ENCODE results near the gene FAM236C. TPM values are rescaled to one million over a fixed set of nuclear protein-coding genes. Genes with fewer than 3 reads are reported as not detected.
"Not testable (repeated sequence)": the region's sequence is repeated elsewhere in the genome, so short reads cannot be mapped to it uniquely, and the experiment has no call there.

Gene FAM236C
- total RNA-seq, result not detected

- WGBS, result no CpG with 5 or more reads among the region's 13 CpGs
- H3K27ac ChIP-seq (replicated peaks in 1 of 4); H3K4me1 ChIP-seq; intact Hi-C loops (cut with DNase I); H3K4me3 ChIP-seq; H3K36me3 ChIP-seq; H3K9me3 ChIP-seq; H3K27me3 ChIP-seq; DNase-seq (ENCODE audit: extremely low spot score): not testable (repeated sequence)
These were observed at the start of gene FAM236C for GRCh38 chrX:72912315-72912714. FAM236C (plus strand) TSS chrX:72912615; CDS start chrX:72912715, 100 bp downstream.

- H3K4me3 ChIP-seq; H3K27me3 ChIP-seq; intact Hi-C loops (cut with DNase I); H3K36me3 ChIP-seq; H3K9me3 ChIP-seq; H3K4me1 ChIP-seq; H3K27ac ChIP-seq (replicated peaks in 1 of 4); DNase-seq (ENCODE audit: extremely low spot score): not testable (repeated sequence)
- no CpG with 5 or more reads among the region's 2 CpGs for WGBS
These were observed 29.5 kb upstream of the FAM236C start for GRCh38 chrX:72882898-72883297.

- no CpG with 5 or more reads among the region's 14 CpGs for WGBS
- H3K27ac ChIP-seq (replicated peaks in 1 of 4); H3K4me1 ChIP-seq; DNase-seq (ENCODE audit: extremely low spot score); H3K27me3 ChIP-seq; intact Hi-C loops (cut with DNase I); H3K36me3 ChIP-seq; H3K9me3 ChIP-seq; H3K4me3 ChIP-seq: not testable (repeated sequence)
These were observed 22.7 kb upstream of the FAM236C start for GRCh38 chrX:72889740-72890139.

- DNase-seq (ENCODE audit: extremely low spot score); H3K27me3 ChIP-seq; H3K27ac ChIP-seq (replicated peaks in 1 of 4); intact Hi-C loops (cut with DNase I); H3K4me3 ChIP-seq; H3K4me1 ChIP-seq; H3K36me3 ChIP-seq; H3K9me3 ChIP-seq: not testable (repeated sequence)
- WGBS, result 83% methylated on average over 2 of the region's 5 CpGs
These were observed 3.7 kb downstream of the FAM236C start for GRCh38 chrX:72916096-72916495.

- H3K4me3 ChIP-seq; H3K4me1 ChIP-seq; H3K9me3 ChIP-seq; H3K27me3 ChIP-seq; intact Hi-C loops (cut with DNase I); H3K36me3 ChIP-seq; H3K27ac ChIP-seq (replicated peaks in 1 of 4); DNase-seq (ENCODE audit: extremely low spot score): not testable (repeated sequence)
- WGBS, result no CpG with 5 or more reads among the region's 1 CpG
These were observed 19.9 kb downstream of the FAM236C start for GRCh38 chrX:72932283-72932682.

- intact Hi-C loops (cut with DNase I); H3K27ac ChIP-seq (replicated peaks in 1 of 4); DNase-seq (ENCODE audit: extremely low spot score); H3K27me3 ChIP-seq; H3K4me1 ChIP-seq; H3K36me3 ChIP-seq; H3K4me3 ChIP-seq; H3K9me3 ChIP-seq: not testable (repeated sequence)
- WGBS, result no CpG with 5 or more reads among the region's 7 CpGs
These were observed 24.0 kb downstream of the FAM236C start for GRCh38 chrX:72936455-72936854.

- H3K27me3 ChIP-seq; intact Hi-C loops (cut with DNase I); H3K27ac ChIP-seq (replicated peaks in 1 of 4); H3K9me3 ChIP-seq; H3K36me3 ChIP-seq; H3K4me1 ChIP-seq; H3K4me3 ChIP-seq; DNase-seq (ENCODE audit: extremely low spot score): not testable (repeated sequence)
- no CpG with 5 or more reads among the region's 8 CpGs for WGBS
These were observed 24.6 kb downstream of the FAM236C start for GRCh38 chrX:72936882-72937455.

GRCh38 chrX:72937906-72938305 is 25.5 kb downstream of the FAM236C start, which contains the start of gene FAM236A:
FAM236A (plus strand) TSS chrX:72938206; CDS start chrX:72938263, 57 bp downstream.
- H3K27me3 ChIP-seq; intact Hi-C loops (cut with DNase I); H3K4me1 ChIP-seq; H3K27ac ChIP-seq (replicated peaks in 1 of 4); H3K4me3 ChIP-seq; H3K36me3 ChIP-seq; H3K9me3 ChIP-seq; DNase-seq (ENCODE audit: extremely low spot score): not testable (repeated sequence)
- WGBS, result no CpG with 5 or more reads among the region's 15 CpGs

- intact Hi-C loops (cut with DNase I); H3K36me3 ChIP-seq; H3K27ac ChIP-seq (replicated peaks in 1 of 4); H3K4me1 ChIP-seq; H3K4me3 ChIP-seq; DNase-seq (ENCODE audit: extremely low spot score); H3K27me3 ChIP-seq; H3K9me3 ChIP-seq: not testable (repeated sequence)
- WGBS, result no CpG with 5 or more reads among the region's 6 CpGs
These were observed 29.9 kb downstream of the FAM236C start for GRCh38 chrX:72942272-72942671.

- H3K27ac ChIP-seq (replicated peaks in 1 of 4); H3K36me3 ChIP-seq; H3K9me3 ChIP-seq; H3K27me3 ChIP-seq; H3K4me3 ChIP-seq; DNase-seq (ENCODE audit: extremely low spot score); H3K4me1 ChIP-seq; intact Hi-C loops (cut with DNase I): not testable (repeated sequence)
- no CpG with 5 or more reads among the region's 44 CpGs for WGBS
These were observed 30.8 kb downstream of the FAM236C start for GRCh38 chrX:72943035-72943818.

GRCh38 chrX:72943819-72944169 is 31.4 kb downstream of the FAM236C start, which contains the start of gene DMRTC1:
DMRTC1 (minus strand) TSS chrX:72943837; CDS start chrX:72875694, 68,143 bp downstream.
- intact Hi-C loops (cut with DNase I); H3K36me3 ChIP-seq; H3K4me3 ChIP-seq; DNase-seq (ENCODE audit: extremely low spot score); H3K9me3 ChIP-seq; H3K4me1 ChIP-seq; H3K27me3 ChIP-seq; H3K27ac ChIP-seq (replicated peaks in 1 of 4): not testable (repeated sequence)
- no CpG with 5 or more reads among the region's 15 CpGs for whole genome bisulfite sequencing

- H3K27ac ChIP-seq (replicated peaks in 1 of 4); H3K4me3 ChIP-seq; H3K9me3 ChIP-seq; H3K36me3 ChIP-seq; H3K4me1 ChIP-seq; H3K27me3 ChIP-seq; DNase-seq (ENCODE audit: extremely low spot score); intact Hi-C loops (cut with DNase I): not testable (repeated sequence)
- WGBS, result no CpG with 5 or more reads among the region's 9 CpGs
These were observed 47.6 kb downstream of the FAM236C start for GRCh38 chrX:72959971-72960370.

All from esophagus muscularis mucosa (tissue), 4 donors.